ENCODE results near the gene KRTAP10-4.

KRTAP10-4 gene

GRCh38 chr21:44618909-44619308, 45.4 kb downstream of the KRTAP10-4 start:
- peak; percentile 59 to 75 for DNase-seq

DNA sequence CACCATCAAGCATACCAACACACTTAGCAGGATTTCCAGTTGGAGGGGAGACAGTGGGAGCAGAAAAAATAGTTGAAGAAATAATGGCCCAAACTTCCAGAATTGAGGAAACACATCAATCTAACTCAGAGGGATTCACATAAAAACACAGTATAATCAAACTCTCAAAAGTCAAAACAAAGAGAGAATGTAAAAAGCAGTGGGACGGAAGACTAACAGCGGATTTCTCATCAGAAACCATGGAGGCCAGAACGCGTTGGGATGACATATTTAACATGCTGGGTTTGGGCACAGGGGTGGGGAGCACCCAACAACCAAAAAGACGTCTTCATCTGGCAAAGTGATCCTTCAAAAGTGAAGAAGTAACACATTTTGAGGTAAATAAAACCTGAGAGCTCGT, 46.4 kb downstream of the KRTAP10-4 start:
- no peak for DNase-seq

DNA sequence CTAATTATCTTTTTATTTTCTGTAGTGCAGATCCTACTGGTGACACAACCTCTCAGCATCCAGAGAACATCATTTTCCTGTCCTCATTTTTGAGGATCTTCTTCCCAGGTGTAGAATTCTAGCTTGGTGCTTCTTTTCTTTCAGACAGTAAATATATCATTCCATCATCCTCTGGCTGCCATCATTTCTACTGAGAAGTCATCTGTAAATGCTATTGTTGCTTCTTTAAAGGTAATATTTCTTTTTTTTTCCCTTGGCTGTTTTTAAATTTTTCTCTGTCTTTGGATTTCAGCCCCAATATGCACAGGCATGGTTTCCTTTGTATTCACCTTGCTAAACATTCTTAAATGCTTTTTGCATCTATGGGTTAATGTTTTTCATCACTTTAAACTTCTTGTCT, 50.0 kb downstream of the KRTAP10-4 start:
- no peak for DNase-seq
